GM19240 (cell line): ENCODE measurements around the gene ELMOD1.

Experiments used
- DNase-seq: peaks from one replicate; pipeline ENCODE4 v3.0.0; 2011; ENCODE audit warnings: low spot score; ENCODE audit not compliant: insufficient read length

ELMOD1 gene

DNA sequence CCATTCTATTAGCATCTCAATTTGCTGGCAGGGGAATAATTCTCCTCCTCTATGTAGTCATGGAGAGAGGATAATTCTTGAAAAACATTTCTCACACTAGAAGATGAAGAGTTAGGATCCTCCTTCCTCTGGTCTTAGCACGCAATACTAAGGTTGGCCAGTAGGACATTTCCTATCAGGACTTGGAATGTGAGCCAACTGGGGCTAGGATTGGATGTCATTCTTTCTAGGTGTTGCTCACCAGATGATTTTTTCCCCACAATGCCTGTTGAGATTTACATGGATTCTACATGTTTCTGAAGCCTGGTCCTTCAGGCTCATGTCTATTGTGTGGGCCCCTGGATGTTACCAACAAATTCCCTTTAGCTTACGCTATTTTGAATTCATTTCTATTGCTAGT, 92.9 kb downstream of the ELMOD1 start:
- DNase-seq: no peak

DNA sequence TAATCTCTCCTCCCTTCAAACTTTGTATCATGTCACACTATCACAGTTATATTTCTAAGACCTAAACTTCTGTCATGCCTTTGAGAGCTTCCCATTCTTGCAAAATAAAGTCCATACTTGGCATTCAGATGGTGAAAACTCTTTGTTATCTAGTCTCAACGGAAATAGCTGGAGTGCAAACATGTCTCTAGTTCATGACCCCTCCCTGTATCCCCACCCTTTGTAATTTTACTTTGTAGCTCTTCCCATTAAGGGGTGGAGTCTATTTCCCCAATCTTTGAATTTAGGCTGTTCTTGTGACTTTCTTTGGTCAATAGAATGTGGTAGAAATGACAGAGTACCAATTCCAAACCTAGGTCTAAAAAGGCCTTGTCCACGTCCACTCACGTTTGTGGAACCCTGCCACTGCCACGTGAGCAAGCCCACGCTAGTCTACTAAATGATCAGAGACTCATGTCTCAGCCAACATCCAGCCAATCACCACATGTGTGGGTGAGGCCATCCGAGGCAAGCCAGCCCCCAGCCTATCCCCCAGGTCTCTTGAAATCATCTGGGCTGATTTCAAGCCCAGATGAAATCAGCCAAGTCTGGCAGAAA, 97.5 kb downstream of the ELMOD1 start:
- no peak for DNase-seq

DNA sequence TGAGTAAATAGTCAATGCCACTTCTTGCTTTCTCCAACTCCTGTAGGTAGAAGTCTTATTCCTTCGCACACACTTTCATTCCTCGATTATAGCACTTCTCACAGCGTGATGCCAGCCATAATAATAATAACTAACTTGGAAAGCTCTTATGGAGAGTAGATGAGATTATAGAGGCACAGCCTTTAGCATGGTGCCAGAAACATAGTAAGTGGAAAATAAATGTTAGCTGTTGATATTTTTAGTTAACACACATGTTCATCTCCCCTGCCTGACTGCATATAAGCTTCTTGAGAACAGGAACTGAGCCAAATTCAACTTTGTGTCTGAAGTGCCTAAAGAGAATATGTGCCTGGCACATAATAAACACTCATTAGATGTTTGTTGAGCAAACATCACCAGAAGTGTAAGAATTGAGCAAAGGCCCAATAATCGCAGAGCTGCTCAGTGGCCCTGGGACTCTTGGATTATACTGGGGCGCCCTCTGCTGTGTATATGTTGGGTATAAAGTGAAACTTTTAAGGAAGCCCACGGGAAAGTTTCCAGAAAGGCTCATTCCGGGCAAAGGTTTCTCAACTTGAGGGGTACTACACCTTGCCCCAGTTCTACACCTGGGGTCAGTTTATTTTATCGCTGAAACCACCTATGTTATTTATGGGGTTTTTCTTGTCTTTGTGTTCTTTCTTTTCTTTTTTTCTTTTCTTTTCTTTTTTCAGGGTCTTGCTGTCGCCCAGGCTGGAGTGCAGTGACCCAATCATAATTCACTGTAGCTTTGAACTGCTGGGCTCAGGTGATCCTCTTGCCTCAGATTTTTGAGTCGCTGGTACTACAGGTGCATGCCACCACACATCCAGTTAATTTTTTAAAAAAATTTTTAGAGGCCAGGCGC, 98.6 kb downstream of the ELMOD1 start:
- DNase-seq: no peak

- no peak for DNase-seq
These were observed 100.2 kb downstream of the ELMOD1 start for GRCh38 chr11:107691000-107691750.

DNA sequence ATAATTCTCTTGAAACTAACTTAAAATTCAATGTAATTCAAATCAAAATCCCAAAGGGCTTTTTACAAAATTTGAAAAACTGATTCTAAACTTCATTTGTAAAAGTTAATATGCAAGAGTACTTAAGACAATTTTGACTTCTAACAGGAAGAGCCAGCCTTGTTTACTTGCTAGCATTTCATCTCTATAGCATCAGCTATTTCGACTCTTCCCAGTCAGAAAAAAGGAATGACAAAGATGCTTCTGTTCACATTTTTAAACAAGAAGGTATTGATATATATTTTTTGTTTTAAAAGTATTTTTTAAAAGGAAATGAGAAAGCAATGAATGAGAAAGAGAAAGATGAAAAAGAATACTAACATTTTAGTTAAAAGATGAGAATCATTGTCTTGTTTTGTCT, 104.5 kb downstream of the ELMOD1 start:
- no peak for DNase-seq

- DNase-seq: no peak
These were observed 105.2 kb downstream of the ELMOD1 start for GRCh38 chr11:107696140-107696539.

- DNase-seq: no peak
These were observed 106.3 kb downstream of the ELMOD1 start for GRCh38 chr11:107697291-107697690.

- DNase-seq: no peak
These were observed 108.7 kb downstream of the ELMOD1 start for GRCh38 chr11:107699371-107700285.

GRCh38 chr11:107702109-107702660, 111.2 kb downstream of the ELMOD1 start:
- no peak for DNase-seq

- DNase-seq: no peak
These were observed 111.8 kb downstream of the ELMOD1 start for GRCh38 chr11:107702723-107703122.

DNA sequence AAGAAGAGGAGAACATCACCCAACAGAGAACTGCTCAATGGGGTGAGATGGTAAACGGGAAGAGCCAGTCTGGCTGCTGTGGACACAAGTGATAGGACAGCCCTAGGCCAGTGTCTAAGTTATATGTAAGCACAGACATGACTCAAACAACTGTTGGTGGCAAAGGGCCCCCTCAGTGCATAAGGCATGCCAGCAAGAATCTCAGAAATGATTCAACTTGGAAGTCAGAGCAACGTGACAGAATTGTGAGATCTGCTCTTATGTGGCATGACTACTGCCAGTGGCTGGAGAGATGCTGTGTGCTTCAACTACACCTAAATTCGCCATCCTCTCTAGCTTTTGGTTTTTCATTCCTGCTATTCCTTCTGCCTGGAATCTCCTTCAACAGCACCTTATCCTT, 113.5 kb downstream of the ELMOD1 start:
- DNase-seq: no peak

GRCh38 chr11:107705027-107705426, 114.1 kb downstream of the ELMOD1 start:
- no peak for DNase-seq

DNA sequence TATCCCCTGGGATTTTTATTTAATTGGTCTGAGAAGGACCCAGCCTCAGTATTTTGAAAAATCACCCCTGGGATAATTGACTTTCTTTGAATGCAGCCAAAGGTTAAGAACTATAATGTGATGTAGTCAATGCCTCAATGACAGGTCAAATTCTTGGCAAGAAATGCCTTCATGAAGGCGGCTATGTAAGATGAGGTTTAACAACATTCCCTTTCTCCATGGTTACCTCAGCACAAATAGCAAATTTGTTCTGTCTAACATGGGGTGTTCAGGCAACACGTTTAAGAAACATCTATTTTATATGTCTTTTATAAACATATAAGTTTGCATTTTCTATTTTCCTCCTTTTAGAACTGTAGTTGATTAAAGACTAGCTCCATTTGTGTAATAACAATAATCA, 115.6 kb downstream of the ELMOD1 start:
- no peak for DNase-seq

- DNase-seq: no peak
These were observed 116.3 kb downstream of the ELMOD1 start for GRCh38 chr11:107707215-107707671.

- no peak for DNase-seq
These were observed 116.9 kb downstream of the ELMOD1 start for GRCh38 chr11:107707807-107708206.

DNA sequence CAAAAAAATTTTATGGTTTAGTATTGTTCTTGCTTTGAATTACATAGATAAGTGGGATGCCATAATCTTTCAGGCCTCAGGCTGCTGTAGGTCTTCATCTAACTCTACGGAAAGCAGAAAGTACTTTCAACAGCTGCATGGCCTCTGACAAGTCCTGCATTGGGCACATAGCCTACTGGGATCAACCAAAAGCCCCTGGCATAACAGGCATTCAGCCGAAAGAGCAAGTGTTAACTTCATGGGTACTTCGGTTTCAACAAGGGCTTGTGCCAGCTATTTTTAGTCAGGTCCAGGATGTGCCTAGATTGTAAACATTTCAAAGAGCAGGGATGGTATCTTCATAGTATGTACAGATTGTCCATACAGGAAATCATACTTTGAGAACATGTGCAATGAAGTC, 117.8 kb downstream of the ELMOD1 start:
- no peak for DNase-seq

GRCh38 chr11:107710301-107710700, 119.4 kb downstream of the ELMOD1 start:
- DNase-seq: no peak

DNA sequence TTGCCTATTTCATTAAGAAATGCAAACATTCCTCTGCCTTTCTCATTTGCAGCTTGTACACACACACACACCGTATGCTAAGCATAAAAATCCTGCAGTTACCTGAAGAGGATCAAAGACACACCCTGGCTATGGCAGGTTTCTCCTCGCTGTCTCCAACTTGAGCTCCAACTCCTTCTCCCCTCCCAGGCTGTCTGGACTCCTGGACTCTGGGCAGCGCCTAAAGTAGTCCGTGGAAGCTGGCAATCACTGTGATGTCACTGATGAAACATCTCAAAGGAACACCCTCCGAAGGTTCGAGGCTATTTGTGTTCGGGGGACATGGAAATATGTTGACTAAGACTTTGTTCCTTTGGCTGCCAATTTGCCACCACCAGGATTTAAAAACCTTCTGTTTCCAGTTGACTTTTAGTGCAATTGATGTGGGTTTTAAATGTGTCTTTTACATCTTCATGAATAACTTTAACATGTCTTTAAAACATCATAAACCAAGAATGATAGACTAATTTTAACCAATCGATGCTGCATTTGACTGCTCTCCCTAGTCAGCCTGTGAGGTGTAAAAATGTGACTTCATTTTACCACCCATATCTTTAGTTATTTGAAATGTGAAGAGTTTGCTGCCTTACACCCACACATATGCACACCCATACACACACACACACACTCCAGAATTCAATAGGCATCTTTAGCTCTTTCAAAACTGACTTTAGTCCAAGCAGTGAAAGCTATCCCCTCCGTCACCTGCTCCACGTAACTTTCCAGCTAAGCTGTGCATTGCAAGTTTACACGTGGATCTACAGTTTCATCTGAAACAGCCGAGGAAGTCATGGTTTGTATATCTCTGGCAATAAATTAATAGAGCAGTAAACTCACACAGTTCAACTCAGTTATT, 121.2 kb downstream of the ELMOD1 start, which contains the start of gene SLN:
Gene SLN, minus strand, starts transcription at position 196 of the 895 bp plus-strand sequence.
- DNase-seq: no peak

DNA sequence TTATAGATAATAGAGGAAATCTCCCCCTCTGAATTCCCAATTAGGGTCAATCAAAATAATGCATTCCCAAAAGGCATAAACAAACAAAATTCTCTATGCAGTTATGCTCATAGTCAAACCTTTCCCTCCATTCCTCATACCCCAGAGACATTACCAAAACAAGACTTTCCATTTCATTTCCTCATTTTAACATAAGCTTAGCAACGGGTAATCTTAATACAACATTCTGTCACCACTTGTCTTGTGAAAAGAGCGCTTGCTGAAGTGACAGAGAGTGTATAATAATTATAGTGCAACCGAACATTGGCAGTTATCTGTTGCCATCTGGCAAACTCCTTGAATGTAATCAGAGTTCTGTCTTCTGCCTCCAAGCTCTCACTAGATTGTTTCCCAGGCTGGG, 122.1 kb downstream of the ELMOD1 start:
- no peak for DNase-seq
